GM10248 (cell line): ENCODE measurements around the gene DEAF1.

Source experiments
- CTCF ChIA-PET: fragments of 300-600 bp; sonication (Branson Sonifier 250); formaldehyde crosslinking; extraction: SDS; loops from one replicate; lab custom pipeline; 2021; ENCODE audit warnings: antibody characterized with exemption; lab: Yijun Ruan, JAX
- POLR2A ChIA-PET: fragments of 350-650 bp; sonication (Branson Sonifier 250); formaldehyde crosslinking; extraction: SDS; loops from one replicate; lab custom pipeline; 2020; ENCODE audit warnings: antibody characterized with exemption; lab: Yijun Ruan, JAX
- DNase-seq: peaks from one replicate; pipeline ENCODE4 v3.0.0; 2012; ENCODE audit errors: extremely low spot score
- CTCF ChIP-seq: IDR thresholded peaks from 2 replicates; pipeline ENCODE4 v1.5.1; 2012; ENCODE audit warnings: mild to moderate bottlenecking, low read depth; ENCODE audit errors: extremely low read depth, missing control alignments, control extremely low read depth

Gene DEAF1

GRCh38 chr11:673866-674265 lies 21.2 kb downstream of the DEAF1 start:
- CTCF ChIA-PET, result interaction anchor here (0.9 to 2.0 kb wide), 7 partner anchors 8 to 119 kb away, joined by 3 to 10 read pairs (median 4); no protein-coding TSS in a partner anchor
- POLR2A ChIA-PET, result no interaction called here
- no peak for TF ChIP-seq CTCF
- DNase-seq, result no peak

- ChIA-PET POLR2A (no interaction called here), CTCF (interaction anchor here (1.2 to 2.0 kb wide), 3 partner anchors 32 to 62 kb away, joined by 4 to 5 read pairs (median 4); no protein-coding TSS in a partner anchor)
- DNase-seq, result no peak
- TF ChIP-seq CTCF, result no peak
Measured at GRCh38 chr11:665704-666281, 29.2 kb downstream of the DEAF1 start.

- CTCF ChIA-PET, result interaction anchor here (1.2 to 2.0 kb wide), 3 partner anchors 32 to 62 kb away, joined by 4 to 5 read pairs (median 4); no protein-coding TSS in a partner anchor
- TF ChIP-seq CTCF, result no peak
- DNase-seq, result no peak
- POLR2A ChIA-PET, result no interaction called here
Measured at GRCh38 chr11:665062-665703, 29.8 kb downstream of the DEAF1 start.

- ChIA-PET CTCF (interaction anchor here (0.6 to 3.5 kb wide), 11 partner anchors 10 to 64 kb away, joined by 3 to 15 read pairs (median 4); no protein-coding TSS in a partner anchor), POLR2A (no interaction called here)
- peak; percentile 75 for TF ChIP-seq CTCF
- peak; percentile 75 for DNase-seq
Measured at GRCh38 chr11:662689-663274, 32.2 kb downstream of the DEAF1 start.

- no peak for TF ChIP-seq CTCF
- no peak for DNase-seq
- ChIA-PET POLR2A (no interaction called here), CTCF (interaction anchor here (1.0 to 3.5 kb wide), 8 partner anchors 9 to 66 kb away, joined by 3 to 15 read pairs (median 3); no protein-coding TSS in a partner anchor)
Measured at GRCh38 chr11:660681-661444, 34.2 kb downstream of the DEAF1 start.

- ChIA-PET CTCF (interaction anchor here (1.0 to 3.5 kb wide), 6 partner anchors 12 to 66 kb away, joined by 3 to 15 read pairs (median 4); no protein-coding TSS in a partner anchor), POLR2A (no interaction called here)
- no peak for TF ChIP-seq CTCF
- DNase-seq, result no peak
Measured at GRCh38 chr11:660281-660680, 34.7 kb downstream of the DEAF1 start.
